Kidney glomerular epithelial cell (primary cell): ENCODE data around the gene C2CD4D.
A peak's percentile ranks its signal among the peaks of the same experiment; 100 is the strongest.
"Not testable (repeated sequence)": the region's sequence is repeated elsewhere in the genome, so short reads cannot be mapped to it uniquely, and the experiment has no call there.

Experiments
- DNase-seq: peaks from one replicate; lab custom pipeline; 2025; lab: John Stamatoyannopoulos, UW

C2CD4D gene

DNA sequence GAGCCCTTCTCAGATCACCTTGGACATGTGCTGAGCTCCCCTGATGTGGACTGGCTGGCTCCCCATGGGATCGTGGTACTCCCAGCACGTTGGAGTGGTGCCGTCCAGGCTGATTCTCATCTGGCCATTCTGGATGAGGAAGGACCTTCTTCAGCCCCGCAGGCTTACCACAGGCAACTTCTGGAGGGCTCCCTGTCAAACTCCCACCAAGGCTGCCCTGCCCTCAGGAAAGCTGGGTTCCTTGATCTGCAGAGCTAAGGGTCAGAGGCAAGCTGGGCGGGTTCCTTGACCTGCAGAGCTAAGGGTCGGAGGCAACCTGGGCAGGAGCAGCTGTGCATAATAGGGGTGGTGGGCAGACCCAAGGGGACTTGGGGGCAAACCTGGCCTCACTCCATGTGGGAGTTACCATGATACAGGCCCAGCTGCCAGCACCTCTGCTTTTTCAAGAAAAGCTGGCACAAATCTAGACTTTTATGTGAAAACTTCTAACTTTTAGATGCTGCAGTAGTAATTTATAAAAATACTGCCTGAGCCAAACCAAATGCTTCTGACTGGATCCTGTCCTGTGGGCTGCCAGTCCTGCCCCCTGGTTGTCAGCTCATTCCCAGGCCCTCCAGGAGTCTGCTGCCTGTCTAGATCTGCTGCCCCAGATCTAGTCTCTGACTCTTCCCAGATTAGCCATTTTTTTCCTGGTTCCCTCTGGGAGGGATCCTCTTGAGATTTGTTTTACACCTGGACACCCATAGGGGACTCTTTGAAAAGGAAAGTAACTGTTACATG lies 19.5 kb upstream of the C2CD4D start:
- no peak for DNase-seq

DNA sequence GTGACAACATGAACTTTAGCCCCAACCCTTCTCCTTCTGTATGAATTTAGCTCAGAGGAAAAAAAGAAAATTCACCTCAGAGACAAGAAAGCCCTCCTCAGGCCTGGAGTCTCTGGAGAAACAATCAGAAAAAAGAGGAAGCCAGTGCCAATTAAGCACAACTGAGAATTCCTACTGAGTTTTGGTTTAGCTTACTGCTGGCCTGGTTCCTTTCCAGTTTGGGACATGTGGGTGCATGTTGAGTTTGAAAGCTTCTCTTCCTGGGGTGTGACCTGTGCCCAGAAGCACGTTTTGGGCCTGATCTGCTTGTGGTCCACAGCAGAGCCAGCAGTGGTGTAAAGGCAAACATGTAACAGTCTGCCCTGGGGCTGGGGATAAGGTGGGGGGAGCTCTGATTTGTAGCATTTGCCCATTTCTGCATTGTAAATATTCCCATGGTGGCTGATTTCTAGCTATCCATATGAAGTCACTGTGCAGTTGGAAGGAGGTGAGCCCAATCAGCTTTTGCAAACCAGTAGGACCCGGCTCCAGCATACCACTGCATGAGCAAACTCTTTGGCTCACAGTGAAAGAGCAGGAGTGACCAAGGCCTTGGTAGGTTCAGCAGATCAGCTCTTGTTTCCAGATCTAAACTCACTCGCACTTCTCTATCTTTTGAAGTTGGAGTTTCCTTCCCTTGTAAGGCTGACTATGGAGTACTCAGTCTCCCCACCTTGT lies 18.6 kb upstream of the C2CD4D start:
- DNase-seq = no peak

DNA sequence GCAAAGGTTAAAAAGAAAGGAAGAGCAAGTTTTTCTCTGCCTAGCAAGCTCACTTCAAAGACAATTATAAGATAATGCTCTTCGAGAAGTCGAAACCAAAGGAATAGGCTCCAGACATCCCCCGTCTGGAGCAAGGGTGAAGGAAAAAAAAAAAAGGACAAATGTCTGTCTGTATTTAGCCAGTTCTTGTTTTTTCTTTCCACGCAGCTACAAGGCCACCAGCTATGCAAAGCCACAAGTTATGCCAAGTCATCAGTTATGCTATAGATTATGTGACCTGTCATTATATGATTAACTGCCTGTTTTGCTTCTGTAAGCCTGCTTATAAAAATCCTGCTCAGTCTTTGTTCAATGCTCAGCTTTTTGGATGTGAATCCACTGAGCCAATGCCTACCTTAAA lies 16.3 kb upstream of the C2CD4D start:
- DNase-seq = no peak

- DNase-seq = not testable (repeated sequence)
Observed at GRCh38 chr1:151855516-151855915, 15.9 kb upstream of the C2CD4D start.

DNA sequence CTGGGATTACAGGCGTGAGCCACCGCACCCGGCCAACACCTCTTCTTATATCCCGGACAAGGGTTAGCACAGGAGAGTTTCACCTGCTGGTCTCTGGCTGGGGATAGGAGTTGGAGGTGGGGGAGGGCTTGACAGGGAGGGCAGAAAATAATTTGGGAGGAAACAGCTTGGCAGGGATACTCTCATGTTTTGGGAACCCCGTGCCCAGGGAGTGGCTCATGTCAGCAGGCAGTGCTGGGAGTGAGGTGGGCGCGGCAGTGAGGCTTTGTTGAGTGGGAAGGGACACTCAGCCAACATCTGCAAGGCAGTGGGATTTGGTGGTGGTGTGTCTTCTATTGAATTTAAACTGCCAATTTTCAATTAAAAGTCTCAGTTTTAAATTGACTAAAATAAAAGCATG lies 15.0 kb upstream of the C2CD4D start:
- no peak for DNase-seq

DNA sequence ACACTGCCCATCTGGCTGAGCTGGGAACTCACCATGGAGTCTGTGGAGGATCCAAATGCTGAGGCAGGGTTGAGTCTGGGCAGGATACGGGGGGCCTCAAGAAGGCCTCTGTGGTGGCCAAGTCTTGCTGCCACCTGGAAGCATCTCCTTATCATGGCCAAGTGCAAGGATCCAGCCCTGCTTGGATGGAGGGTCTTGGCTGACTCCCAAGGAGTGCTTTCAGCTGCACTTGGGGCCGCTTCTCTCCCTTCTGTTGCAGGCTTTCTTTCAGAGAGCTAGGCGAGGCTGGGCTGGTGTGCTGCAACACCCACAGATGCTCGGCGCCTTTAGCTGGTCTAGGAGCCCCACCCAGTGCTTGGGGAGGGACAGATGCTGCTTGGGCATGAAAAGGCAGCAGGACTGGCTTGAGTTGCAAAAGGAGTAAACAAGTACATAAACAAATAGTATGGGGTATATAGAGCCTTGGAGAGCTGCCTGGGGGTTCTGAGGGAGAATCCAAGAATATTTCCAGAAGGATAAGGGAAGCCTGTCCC lies 13.9 kb upstream of the C2CD4D start, which contains the start of gene THEM5:
TSS of gene THEM5 (minus strand) at position 302 of the 533 bp plus-strand sequence. CDS start at position 155, 147 bp downstream.
- DNase-seq = no peak

GRCh38 chr1:151852733-151853132 lies 13.1 kb upstream of the C2CD4D start:
- no peak for DNase-seq

DNA sequence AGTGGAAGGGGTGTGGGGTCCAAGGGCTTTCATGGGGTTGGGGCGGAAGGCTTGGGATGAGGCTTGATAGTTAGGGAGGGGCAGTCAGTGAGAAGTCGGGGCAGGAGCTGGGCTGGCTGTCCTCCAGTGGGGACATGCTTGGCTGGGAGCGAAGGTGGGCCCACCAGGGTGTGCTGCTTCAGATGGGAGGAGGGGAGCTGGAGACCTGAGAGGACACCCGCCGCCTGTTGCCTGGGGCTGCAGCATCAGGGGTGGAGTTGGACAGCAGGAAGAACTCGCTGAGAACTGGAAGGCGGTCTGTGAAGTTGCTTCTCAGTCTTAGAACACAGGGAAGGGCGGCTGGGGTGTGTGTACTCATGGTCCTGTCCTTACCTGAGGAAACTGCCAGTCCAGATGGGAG lies 12.3 kb upstream of the C2CD4D start:
- DNase-seq = no peak

DNA sequence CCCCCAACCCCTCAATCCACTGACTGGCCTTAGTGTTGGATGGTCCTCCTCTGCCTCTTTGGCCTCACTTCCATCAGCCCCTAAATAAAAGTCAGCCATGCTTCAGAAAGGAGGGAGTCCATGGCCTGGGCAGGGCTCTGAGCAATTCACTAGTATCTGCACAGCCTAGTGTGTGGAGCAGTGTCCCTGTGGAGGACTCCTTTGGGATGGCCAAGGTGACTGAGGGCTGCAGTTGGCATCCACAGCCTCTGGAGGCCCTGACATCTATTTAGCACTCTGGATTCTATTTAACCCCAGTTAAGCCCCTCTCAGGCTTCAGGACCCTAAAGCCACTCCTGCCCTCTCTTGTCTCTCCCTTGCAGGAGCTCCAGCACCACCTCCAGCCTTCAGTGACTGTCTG lies 10.3 kb upstream of the C2CD4D start:
- DNase-seq = no peak

DNA sequence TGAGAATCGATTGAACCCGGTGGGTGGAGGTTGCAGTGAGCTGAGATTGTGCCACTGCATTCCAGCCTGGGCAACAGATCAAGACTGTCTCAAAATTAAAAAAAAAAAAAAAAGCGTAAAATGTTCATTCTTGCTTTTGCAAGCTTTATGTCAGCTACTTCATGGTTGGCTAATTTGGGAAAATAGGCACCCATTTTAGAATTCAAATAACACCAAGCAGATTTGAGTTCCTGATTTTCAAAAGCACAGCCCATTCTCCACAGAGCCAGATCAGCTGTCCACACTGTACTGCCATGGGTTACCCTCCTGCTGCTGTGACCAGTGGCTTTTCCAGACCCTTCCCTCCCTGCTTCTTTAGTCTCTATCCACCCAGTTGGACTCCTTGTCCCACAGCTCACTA lies 9.5 kb upstream of the C2CD4D start:
- DNase-seq = no peak

DNA sequence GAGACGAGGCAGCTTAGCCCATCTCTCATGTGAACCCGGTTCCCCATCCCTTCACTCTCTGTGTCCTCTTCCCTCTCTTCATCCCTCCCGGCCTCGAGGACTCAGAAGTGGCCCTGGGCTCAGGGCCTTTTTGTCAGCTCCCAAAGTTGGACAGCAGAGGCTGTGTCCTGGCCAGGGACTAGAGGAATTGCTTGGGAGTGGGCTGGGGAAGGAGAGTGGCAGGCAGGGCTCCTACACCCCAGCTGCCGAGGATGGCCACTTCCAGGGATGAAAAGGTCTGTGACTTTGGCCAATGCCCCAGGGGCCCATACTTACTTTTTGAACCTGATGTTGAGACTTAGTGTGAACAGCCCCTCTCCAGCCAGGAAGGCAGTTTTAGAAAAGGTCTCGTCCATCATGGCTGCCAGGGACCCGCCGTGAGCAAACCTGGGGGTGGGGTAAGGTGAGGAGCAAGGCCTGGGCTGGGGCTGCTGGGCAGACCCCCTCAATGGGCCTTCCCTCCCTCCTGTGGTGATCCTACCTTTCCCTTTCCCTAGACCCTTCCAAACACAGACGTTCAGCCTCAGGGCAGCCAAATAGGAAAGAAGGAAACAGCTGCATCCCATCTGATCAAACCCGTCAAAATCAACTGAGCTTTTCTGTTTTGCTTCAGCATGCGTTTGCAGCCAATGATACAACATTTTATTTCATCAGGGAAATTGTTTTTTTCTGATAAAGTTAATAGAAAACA lies 8.4 kb upstream of the C2CD4D start:
- DNase-seq = no peak

- DNase-seq = no peak
Observed at GRCh38 chr1:151846686-151847237, 7.1 kb upstream of the C2CD4D start.

DNA sequence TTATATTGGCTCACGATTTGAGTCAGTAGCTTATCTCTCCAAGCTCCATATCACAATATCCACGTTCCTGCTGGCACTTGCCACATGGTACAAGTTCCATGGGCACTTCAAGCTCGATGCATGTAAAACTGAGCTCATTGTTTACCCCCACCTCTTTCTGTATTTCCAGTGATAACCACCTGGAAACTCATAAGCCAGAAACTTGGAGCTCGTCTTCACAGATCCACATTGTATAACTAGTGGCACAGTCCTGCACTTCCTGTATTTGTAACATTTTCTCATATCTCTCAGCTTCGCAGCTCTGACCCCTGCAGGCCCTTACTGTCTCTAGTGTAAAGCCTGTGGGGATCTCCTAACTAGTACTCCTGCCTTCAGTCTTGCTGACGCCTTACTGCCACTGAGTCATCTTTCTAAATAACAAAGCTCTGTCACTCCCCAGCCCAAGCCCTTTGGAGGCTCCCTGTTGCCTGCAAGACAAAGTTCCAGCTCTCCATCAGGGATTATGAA lies 6.5 kb upstream of the C2CD4D start:
- peak; percentile 40 for DNase-seq

- DNase-seq = no peak
Observed at GRCh38 chr1:151843398-151843797, 3.8 kb upstream of the C2CD4D start.

DNA sequence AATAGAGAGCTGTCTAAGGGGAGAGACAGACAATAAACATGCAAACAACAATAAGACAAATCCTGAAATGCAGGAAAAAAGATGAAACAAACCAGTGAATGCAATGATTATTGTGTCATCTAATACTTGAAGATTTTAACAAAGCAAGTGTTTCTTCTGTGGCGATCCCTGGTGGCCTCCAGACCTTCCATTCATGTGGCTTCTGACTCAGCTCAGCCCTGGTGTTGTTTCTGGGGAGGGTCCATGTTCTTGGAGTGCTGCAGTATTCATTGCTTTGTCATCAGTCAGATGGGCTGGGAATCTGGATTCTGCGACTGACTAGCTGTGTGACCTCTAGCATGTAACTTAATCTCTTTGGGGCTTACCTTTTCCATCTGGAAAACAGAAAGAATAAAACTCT lies 1.5 kb upstream of the C2CD4D start:
- peak; percentile 61 for DNase-seq

DNA sequence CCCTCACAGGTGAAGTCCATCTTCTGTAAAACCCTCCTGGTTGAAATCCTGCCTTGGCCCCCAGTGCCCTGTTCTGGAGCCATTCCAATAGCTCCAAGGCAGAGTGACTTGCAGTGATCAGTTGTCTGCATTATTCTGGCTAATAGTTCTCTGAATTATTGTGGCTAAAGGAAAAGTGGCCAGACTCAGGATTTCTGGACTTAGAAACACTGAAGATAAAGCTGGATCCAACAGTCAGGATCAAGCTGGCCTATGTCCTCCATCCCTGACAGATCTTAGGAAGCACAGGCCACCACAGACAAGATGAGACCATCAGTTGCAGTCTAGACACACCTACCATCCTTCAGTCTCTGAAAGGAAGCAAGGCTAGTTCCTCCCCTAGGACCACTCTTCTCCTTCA lies 801 bp upstream of the C2CD4D start:
- no peak for DNase-seq

GRCh38 chr1:151839082-151839412 lies 573 bp downstream of the C2CD4D start:
- no peak for DNase-seq

GRCh38 chr1:151838222-151839081 lies 1.2 kb downstream of the C2CD4D start:
- no peak for DNase-seq

GRCh38 chr1:151837884-151838221 lies 1.8 kb downstream of the C2CD4D start:
- no peak for DNase-seq

GRCh38 chr1:151837197-151837596 lies 2.4 kb downstream of the C2CD4D start:
- no peak for DNase-seq

GRCh38 chr1:151835596-151835995 lies 4.0 kb downstream of the C2CD4D start:
- no peak for DNase-seq
